Skeletal muscle tissue (tissue), 4 donors: ENCODE data around the gene ECM2. TPM values are rescaled to one million over a fixed set of nuclear protein-coding genes. Genes with fewer than 3 reads are reported as not detected.
A peak's percentile ranks its signal among the peaks of the same experiment; 100 is the strongest.

Experiments
- H3K27ac ChIP-seq: one replicate; pipeline ENCODE4 v1.7.0; 2013; ENCODE audit warnings: mild to moderate bottlenecking, low read depth, low read length, inconsistent platforms
- H3K27me3 ChIP-seq, 3 donors: one replicate each; pipeline ENCODE4 v1.7.0; 2013; ENCODE audit warnings: low read length in 3 of 3; ENCODE audit not compliant: control insufficient read depth in 3 of 3, insufficient read depth in 3 of 3
- H3K36me3 ChIP-seq, 3 donors: one replicate each; pipeline ENCODE4 v1.7.0; 2013; ENCODE audit warnings: low read length in 3 of 3; ENCODE audit not compliant: control insufficient read depth in 3 of 3, insufficient read depth in 3 of 3
- H3K4me1 ChIP-seq, 3 donors: one replicate each; pipeline ENCODE4 v1.7.0; 2013; ENCODE audit warnings: low read length in 3 of 3, mild to moderate bottlenecking in 3 of 3; ENCODE audit not compliant: control insufficient read depth in 3 of 3, insufficient read depth in 3 of 3
- H3K4me3 ChIP-seq, 3 donors: one replicate each; pipeline ENCODE4 v1.7.0; 2013; ENCODE audit warnings: low read length in 3 of 3
- H3K9ac ChIP-seq, 3 donors: one replicate each; pipeline ENCODE4 v1.7.0; 2013; ENCODE audit warnings: low read length in 3 of 3, mild to moderate bottlenecking in 3 of 3, moderate library complexity in 2 of 3, low read depth in 1 of 3
- H3K9me3 ChIP-seq, 3 donors: one replicate each; pipeline ENCODE4 v1.7.0; 2013; ENCODE audit warnings: low read length in 3 of 3; ENCODE audit not compliant: control insufficient read depth in 3 of 3
- total RNA-seq: library from RNA; depleted of rRNA; stranded (reverse); fragments of >200 nt; gene quantifications from one replicate; pipeline ENCODE4 v1.2.3, GENCODE V29; 2014
- donor health status: Osteomylitis.

Gene ECM2
- total RNA-seq, 1 donor from 2014 or later: 28.7 TPM

GRCh38 chr9:92503156-92503555 is 32.6 kb downstream of the ECM2 start:
- no peak overlapping the region for H3K4me3 ChIP-seq
- H3K9me3 ChIP-seq: no peaks in the 10 kb centered on the region
- no peaks in the 10 kb centered on the region for H3K36me3 ChIP-seq
- no peaks in the 10 kb centered on the region for H3K27me3 ChIP-seq
- H3K4me1 ChIP-seq: peaks cover 16 to 21% (median 19%) of the 10 kb centered on the region in 3 donors
- no peak overlapping the region for H3K27ac ChIP-seq
- no peak overlapping the region for H3K9ac ChIP-seq

DNA sequence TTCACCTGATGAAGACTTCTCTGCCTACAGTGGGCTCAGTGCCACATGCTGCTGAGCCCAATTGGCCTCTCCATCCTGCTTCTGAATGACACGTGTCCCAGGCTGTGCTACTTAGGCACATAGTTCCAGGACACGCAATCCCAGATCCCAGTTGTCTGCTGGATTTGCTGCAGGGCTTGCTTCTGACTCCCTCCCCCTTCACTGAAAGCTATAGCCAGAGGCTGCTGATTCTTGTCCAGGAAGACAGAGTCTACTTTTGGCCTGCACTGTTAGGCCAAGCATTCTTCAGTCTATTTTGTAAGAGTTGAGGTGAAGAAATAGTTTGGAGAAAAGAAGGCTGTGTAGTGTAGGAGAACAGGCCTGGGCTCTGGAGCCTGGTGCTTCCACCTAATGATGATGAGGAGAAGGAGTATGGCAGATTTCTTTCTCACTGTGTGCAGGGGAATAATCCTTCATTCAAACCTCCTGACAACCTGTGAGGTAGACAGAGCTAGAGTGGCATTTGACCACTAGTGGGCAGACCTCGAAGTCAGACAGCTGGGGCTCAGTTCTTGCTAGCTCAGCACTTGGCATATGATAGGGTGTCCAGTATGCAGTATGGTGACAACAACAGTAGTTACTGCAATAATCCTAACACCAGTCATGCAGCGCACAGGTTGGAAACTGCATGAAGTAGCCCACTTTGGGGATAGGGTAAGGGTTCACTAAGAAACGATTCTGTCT is 34.0 kb downstream of the ECM2 start:
- no peaks in the 10 kb centered on the region for H3K27me3 ChIP-seq
- H3K4me1 ChIP-seq: peaks cover 8 to 13% (median 9%) of the 10 kb centered on the region in 3 donors
- H3K9me3 ChIP-seq: no peaks in the 10 kb centered on the region
- peak overlapping the region in 1 of 3 donors; percentile 26 for H3K9ac ChIP-seq
- no peak overlapping the region for H3K4me3 ChIP-seq
- peak overlapping the region; percentile 33 for H3K27ac ChIP-seq
- H3K36me3 ChIP-seq: no peaks in the 10 kb centered on the region

DNA sequence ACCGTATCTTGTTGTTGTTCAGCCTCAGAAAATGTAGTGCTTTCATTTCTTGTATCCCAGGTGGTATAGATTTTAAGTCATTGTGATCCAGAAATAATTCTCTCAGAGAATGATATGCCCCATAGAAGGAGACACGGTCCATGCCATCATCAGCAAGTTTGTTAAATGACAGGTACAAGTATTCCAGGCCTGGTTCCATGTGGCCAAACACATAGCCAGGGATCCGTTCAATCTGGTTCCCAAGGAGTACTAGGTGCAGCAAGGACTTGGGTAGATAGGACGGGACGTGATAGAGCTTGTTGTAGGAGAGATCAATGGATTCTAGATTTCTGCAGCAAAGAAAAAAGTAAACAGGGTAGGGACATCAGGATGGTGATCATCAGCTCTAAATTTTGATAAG is 35.1 kb downstream of the ECM2 start:
- no peaks in the 10 kb centered on the region for H3K36me3 ChIP-seq
- H3K4me3 ChIP-seq: no peak overlapping the region
- no peak overlapping the region for H3K9ac ChIP-seq
- H3K27me3 ChIP-seq: no peaks in the 10 kb centered on the region
- H3K9me3 ChIP-seq: no peaks in the 10 kb centered on the region
- H3K4me1 ChIP-seq: peaks cover 7 to 13% (median 8%) of the 10 kb centered on the region in 3 donors
- H3K27ac ChIP-seq: no peak overlapping the region

DNA sequence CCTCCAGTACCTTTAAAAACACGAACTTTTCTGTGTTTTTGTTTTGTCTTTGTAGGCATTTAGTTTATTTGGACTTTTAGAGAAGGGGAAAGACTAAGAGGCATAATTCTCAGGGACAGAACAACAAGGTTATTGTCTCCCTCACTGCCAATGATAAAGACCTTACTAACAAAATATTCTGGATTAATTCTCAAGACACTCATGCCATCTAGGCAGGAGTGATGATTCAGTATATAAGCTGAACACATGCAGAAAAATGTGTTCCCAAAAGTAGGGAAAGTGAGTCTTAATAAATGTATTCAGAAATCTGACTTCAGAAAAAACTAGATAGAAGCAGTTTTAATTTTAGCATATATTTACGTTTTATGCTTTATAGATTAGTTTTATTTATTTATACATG is 36.1 kb downstream of the ECM2 start:
- no peak overlapping the region for H3K9ac ChIP-seq
- no peak overlapping the region for H3K4me3 ChIP-seq
- peaks cover 6 to 13% (median 8%) of the 10 kb centered on the region in 3 donors for H3K4me1 ChIP-seq
- no peaks in the 10 kb centered on the region for H3K27me3 ChIP-seq
- H3K9me3 ChIP-seq: no peaks in the 10 kb centered on the region
- H3K27ac ChIP-seq: no peak overlapping the region
- no peaks in the 10 kb centered on the region for H3K36me3 ChIP-seq

DNA sequence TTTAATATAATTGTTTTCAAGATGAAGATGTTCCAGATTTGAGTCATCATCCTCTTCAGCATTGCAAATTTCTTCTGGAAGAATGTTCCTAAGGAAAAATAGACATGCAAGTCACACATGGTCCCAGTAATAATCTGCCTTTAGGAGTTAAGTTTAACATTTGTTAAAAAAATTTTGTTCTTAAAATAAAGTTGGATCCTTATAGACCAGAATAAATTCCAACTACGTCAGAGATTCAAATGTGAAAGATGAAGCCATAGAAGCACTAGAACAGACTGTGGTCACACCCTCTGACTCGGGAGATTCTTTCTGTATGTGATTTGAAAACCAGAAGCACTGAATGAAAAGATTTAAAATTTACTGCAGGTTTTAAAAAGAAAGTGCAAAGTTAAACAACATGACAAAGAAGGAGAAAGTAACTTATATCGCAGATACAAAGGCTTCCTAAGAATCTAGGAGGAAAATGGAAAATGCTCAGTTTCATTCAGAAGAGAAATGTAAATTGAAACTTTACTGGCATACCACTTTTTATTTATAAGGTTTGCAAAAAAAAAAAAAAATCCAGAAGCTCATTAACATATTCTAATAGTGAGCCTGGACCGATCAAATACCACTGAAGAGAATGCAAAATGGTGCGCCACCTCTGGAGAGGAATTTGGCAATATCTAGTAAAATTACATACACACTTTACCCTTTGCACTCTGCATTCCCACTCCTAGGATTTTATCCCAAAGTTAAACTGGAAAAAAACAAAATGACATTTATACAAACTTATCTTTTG is 39.2 kb downstream of the ECM2 start:
- no peak overlapping the region for H3K27ac ChIP-seq
- no peaks in the 10 kb centered on the region for H3K9me3 ChIP-seq
- H3K27me3 ChIP-seq: no peaks in the 10 kb centered on the region
- H3K4me3 ChIP-seq: no peak overlapping the region
- H3K4me1 ChIP-seq: peaks cover 0 to 5% (median 2%) of the 10 kb centered on the region in 3 donors
- no peaks in the 10 kb centered on the region for H3K36me3 ChIP-seq
- H3K9ac ChIP-seq: no peak overlapping the region

DNA sequence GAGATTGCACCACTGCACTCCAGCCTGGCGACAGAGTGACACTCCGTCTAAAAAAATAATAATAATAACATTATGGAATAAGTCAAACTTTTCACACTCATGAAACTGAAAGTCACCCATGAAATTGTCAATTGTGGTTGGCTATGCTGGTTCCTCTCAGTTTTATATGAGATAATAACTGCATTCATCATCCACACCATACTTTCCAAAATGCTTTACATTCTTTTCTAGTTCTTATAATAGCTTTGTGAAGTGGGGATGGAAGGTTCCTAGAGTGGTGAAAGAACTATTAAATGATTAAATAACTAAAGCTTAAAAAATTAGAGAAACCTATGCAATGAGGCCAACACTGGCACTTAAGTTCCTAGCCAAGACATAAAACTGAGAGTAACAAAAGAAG is 40.9 kb downstream of the ECM2 start:
- Histone ChIP-seq H3K27ac (no peak overlapping the region), H3K4me1 (no peaks in the 10 kb centered on the region), H3K9ac (no peak overlapping the region), H3K4me3 (no peak overlapping the region), H3K36me3 (no peaks in the 10 kb centered on the region), H3K27me3 (no peaks in the 10 kb centered on the region), H3K9me3 (no peaks in the 10 kb centered on the region)

GRCh38 chr9:92493749-92494387 is 41.9 kb downstream of the ECM2 start:
- Histone ChIP-seq H3K9me3 (no peaks in the 10 kb centered on the region), H3K4me3 (no peak overlapping the region), H3K27me3 (no peaks in the 10 kb centered on the region), H3K9ac (no peak overlapping the region), H3K4me1 (peaks cover 0 to 2% (median 0%) of the 10 kb centered on the region in 3 donors), H3K36me3 (no peaks in the 10 kb centered on the region), H3K27ac (no peak overlapping the region)

DNA sequence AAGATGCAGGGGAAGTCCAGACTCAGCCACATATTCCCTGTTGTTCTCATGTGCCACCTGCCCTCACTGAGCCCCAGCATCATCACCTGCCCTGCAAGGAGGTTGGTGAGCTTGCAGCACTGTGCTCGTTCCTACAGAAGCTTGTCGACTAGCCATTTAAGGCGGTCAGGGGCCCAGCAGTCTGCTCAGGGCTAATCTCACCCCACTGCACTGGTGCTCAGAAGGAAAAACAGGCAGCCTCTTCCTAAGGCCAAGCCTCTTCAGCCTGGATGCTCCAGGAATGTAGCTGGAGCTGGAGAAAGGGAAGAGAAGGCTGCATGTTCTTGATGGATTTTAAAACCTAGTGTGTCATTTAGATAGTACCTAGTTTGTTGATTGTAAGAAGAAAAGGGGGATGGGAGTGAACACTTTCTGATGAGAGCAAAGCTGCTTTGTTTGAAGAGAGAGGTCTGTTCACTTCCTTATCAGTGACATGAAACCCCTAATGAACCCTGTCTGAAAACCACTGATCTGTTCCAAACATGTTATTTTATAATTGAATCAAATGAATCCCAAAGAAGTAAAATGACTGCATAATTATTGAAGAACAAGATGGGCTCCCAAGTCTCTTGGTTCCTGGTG is 42.9 kb downstream of the ECM2 start:
- H3K9me3 ChIP-seq: no peaks in the 10 kb centered on the region
- H3K27ac ChIP-seq: no peak overlapping the region
- peaks cover 0 to 2% (median 0%) of the 10 kb centered on the region in 3 donors for H3K4me1 ChIP-seq
- no peaks in the 10 kb centered on the region for H3K27me3 ChIP-seq
- no peaks in the 10 kb centered on the region for H3K36me3 ChIP-seq
- no peak overlapping the region for H3K9ac ChIP-seq
- no peak overlapping the region for H3K4me3 ChIP-seq

GRCh38 chr9:92488681-92489550 is 46.9 kb downstream of the ECM2 start:
- Histone ChIP-seq H3K4me1 (peaks cover 0 to 2% (median 0%) of the 10 kb centered on the region in 3 donors), H3K36me3 (no peaks in the 10 kb centered on the region), H3K9ac (no peak overlapping the region), H3K4me3 (no peak overlapping the region), H3K27ac (peak overlapping the region; percentile 50), H3K27me3 (no peaks in the 10 kb centered on the region), H3K9me3 (no peaks in the 10 kb centered on the region)
